WTC11 (cell line): Measurements from ENCODE around the gene UGT2A1.

Experiments
- ATF3 ChIP-seq: sonication (generic); formaldehyde crosslinking; conservative IDR thresholded peaks from 2 replicates; pipeline ENCODE4 v1.8.1; 2022; ENCODE audit warnings: mild to moderate bottlenecking, missing genetic modification reagents
- CREB1 ChIP-seq: sonication (generic); formaldehyde crosslinking; IDR thresholded peaks from 2 replicates; pipeline ENCODE4 v1.8.0; 2023; ENCODE audit warnings: mild to moderate bottlenecking, missing genetic modification reagents
- CTCF ChIP-seq: fragments of 200-600 bp; IDR thresholded peaks from 2 replicates; pipeline ENCODE4 v1.8.0; 2022; ENCODE audit warnings: antibody characterized with exemption
- E2F5 ChIP-seq: sonication (generic); formaldehyde crosslinking; IDR thresholded peaks from 2 replicates; pipeline ENCODE4 v1.8.1; 2022; ENCODE audit warnings: mild to moderate bottlenecking, moderate library complexity, missing genetic modification reagents
- ELF4 ChIP-seq: sonication (generic); formaldehyde crosslinking; IDR thresholded peaks from 2 replicates; pipeline ENCODE4 v1.8.1; 2022; ENCODE audit warnings: low read depth, mild to moderate bottlenecking, moderate library complexity, missing genetic modification reagents
- FOXP4 ChIP-seq: sonication (generic); formaldehyde crosslinking; IDR thresholded peaks from 2 replicates; pipeline ENCODE4 v1.8.0; 2022; ENCODE audit warnings: mild to moderate bottlenecking, missing genetic modification reagents
- KAT7 ChIP-seq: sonication (generic); formaldehyde crosslinking; IDR thresholded peaks from 2 replicates; pipeline ENCODE4 v1.8.1; 2023; ENCODE audit warnings: missing genetic modification reagents, mild to moderate bottlenecking, borderline replicate concordance
- SP1 ChIP-seq: sonication (generic); formaldehyde crosslinking; conservative IDR thresholded peaks from 2 replicates; pipeline ENCODE4 v1.8.1; 2022; ENCODE audit warnings: missing genetic modification reagents
- TEAD4 ChIP-seq: sonication (generic); formaldehyde crosslinking; IDR thresholded peaks from 2 replicates; pipeline ENCODE4 v1.8.0; 2022; ENCODE audit warnings: mild to moderate bottlenecking, missing genetic modification reagents
- ZNF138 ChIP-seq: sonication (generic); formaldehyde crosslinking; conservative IDR thresholded peaks from 2 replicates; pipeline ENCODE4 v1.8.1; 2022; ENCODE audit warnings: mild to moderate bottlenecking, moderate library complexity, missing genetic modification reagents
- ZNF671 ChIP-seq: fragments of 250-450 bp; sonication (Bioruptor Pico); IDR thresholded peaks from 2 replicates; pipeline ENCODE4 v1.8.0; 2021; ENCODE audit warnings: mild to moderate bottlenecking

- no peak for TF ChIP-seq CTCF
- no peak for TF ChIP-seq FOXP4
- TF ChIP-seq ELF4 (CRISPR knock-in tag), result no peak
- TF ChIP-seq E2F5 (CRISPR knock-in tag), result no peak
- no peak for TF ChIP-seq ZNF138 (CRISPR knock-in tag)
- no peak for TF ChIP-seq ZNF671 (CRISPR knock-in tag)
- TF ChIP-seq CREB1 (CRISPR knock-in tag), result no peak
- no peak for TF ChIP-seq TEAD4 (CRISPR knock-in tag)
- TF ChIP-seq ATF3 (CRISPR knock-in tag), result no peak
- no peak for TF ChIP-seq KAT7 (CRISPR knock-in tag)
- TF ChIP-seq SP1 (CRISPR knock-in tag), result no peak
Measured at GRCh38 chr4:69649629-69650028, 3.4 kb downstream of the UGT2A1 start.
